ENCODE measurements around the gene UBE2G1.

UBE2G1 gene

DNA sequence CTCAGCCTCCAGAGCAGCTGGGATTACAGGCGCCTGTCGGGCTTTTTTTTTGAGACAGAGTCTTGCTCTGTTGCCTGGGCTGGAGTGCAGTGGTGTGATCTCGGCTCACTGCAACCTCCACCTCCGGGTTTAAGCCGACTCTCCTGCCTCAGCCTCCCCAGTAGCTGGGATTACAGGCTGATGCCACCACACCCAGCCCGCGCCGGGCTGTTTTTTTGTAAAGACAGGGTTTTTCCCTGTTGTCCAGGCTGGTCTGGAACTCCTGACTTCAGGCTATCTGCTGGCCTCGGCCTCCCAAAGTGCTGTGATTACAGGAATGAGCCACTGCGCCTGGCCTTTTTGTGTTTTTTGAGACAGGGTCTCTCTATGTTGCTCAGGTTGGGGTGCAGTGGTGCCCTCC, 39.9 kb upstream of the UBE2G1 start:
- DNase-seq (ENCODE audit: extremely low read depth, low read depth): no peak
- H3K4me3 ChIP-seq (replicated peaks; ENCODE audit: low read depth, low read length): no peak overlapping the region
- TF ChIP-seq, protein P1, sequence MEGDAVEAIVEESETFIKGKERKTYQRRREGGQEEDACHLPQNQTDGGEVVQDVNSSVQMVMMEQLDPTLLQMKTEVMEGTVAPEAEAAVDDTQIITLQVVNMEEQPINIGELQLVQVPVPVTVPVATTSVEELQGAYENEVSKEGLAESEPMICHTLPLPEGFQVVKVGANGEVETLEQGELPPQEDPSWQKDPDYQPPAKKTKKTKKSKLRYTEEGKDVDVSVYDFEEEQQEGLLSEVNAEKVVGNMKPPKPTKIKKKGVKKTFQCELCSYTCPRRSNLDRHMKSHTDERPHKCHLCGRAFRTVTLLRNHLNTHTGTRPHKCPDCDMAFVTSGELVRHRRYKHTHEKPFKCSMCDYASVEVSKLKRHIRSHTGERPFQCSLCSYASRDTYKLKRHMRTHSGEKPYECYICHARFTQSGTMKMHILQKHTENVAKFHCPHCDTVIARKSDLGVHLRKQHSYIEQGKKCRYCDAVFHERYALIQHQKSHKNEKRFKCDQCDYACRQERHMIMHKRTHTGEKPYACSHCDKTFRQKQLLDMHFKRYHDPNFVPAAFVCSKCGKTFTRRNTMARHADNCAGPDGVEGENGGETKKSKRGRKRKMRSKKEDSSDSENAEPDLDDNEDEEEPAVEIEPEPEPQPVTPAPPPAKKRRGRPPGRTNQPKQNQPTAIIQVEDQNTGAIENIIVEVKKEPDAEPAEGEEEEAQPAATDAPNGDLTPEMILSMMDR (IDR thresholded peaks at IDR 0.05; ENCODE audit: low read depth, low read length, missing control alignments): no peak

DNA sequence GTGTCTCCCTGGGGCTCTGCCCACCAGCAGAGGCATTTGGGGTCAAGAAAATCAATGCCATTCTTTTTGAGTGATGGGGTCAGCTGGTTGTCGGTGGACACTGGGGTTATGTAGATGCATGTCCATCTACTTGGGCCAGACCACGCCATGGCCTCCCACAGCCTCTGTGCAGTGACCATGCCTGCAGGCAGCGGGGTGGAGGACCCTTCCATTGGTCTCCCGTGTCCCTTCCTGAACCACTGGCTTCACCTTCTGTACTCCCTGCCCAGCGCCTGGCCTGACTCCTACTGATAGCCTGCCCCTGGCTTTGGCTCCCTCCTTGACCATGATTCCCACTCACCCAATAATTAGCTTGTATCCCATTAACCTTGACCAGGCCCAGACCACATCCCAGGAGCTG, 39.2 kb upstream of the UBE2G1 start:
- no peak for DNase-seq (ENCODE audit: extremely low read depth, low read depth)
- no peak overlapping the region for H3K4me3 ChIP-seq (replicated peaks; ENCODE audit: low read depth, low read length)
- TF ChIP-seq, protein P1 (IDR thresholded peaks at IDR 0.05; ENCODE audit: low read depth, low read length, missing control alignments): no peak

DNA sequence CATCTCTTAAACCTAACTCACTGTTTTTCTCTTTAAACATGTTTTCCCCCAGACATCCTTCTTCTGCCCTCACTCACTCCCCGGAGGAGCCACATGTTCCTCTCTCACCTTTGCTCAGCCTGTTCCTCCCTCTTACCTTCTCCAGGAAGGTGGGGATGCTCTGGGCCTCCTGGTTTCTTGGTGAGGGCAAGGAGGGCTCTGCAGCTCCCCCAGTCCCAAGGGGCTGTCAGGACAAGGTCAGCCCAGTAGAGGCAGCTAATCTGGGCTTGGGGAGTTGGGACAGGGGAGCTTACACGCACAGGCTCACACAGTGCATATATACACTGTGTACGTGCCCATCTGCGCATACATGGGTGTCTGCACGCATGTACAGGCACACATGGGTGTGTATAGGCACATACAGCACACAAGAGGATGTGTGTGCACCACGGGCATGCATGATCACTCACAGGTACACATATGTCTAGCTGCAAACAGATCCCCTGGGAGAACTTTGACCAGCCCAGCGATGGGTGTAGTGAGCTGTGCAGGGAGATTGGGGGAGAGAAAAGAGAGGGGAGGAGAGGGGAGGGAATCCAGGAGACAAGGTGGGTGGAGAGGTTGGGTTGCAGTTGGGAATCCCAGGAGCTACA, 38.7 kb upstream of the UBE2G1 start:
- H3K4me3 ChIP-seq (replicated peaks; ENCODE audit: low read depth, low read length): no peak overlapping the region
- TF ChIP-seq, protein P1 (IDR thresholded peaks at IDR 0.05; ENCODE audit: low read depth, low read length, missing control alignments): no peak
- DNase-seq (ENCODE audit: extremely low read depth, low read depth): no peak

DNA sequence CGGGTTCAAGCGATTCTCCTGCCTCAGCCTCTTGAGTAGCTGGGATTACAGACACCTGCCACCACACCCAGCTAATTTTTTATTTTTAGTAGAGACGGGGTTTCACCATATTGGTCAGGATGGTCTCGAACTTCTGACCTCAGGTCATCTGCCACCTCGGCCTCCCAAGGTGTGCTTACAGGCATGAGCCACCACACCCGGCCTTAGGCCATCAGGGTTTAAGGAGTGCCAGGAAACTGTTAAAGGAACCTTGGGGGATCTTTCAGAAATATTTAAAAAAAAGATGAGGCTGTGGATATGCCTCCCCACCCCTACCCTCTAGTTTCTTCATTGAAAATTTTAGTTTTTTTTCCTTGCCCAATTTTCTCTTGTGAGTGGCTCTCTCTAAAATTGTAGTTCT, 31.4 kb upstream of the UBE2G1 start:
- no peak overlapping the region for H3K4me3 ChIP-seq (replicated peaks; ENCODE audit: low read depth, low read length)
- TF ChIP-seq, protein P1 (IDR thresholded peaks at IDR 0.05; ENCODE audit: low read depth, low read length, missing control alignments): no peak

DNA sequence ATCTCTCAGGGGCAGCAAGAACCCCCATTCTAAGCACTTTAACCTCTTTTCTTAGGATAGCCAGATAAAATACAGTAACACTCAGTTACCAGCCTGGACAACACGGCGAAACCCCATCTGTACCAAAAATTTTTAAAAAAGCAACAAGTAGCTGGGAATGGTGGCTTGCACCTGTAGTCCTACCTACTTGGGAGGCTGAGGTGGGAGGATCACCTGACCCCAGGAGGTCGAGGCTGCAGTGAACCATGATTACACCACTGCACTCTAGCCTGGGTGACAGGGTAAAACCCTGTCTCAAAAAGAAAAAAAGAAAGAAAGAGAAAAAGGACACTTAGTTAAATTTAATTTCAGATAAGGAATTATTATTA, 28.6 kb upstream of the UBE2G1 start:
- DNase-seq (ENCODE audit: extremely low read depth, low read depth): no peak
- no peak overlapping the region for H3K4me3 ChIP-seq (replicated peaks; ENCODE audit: low read depth, low read length)
- TF ChIP-seq, protein P1 (IDR thresholded peaks at IDR 0.05; ENCODE audit: low read depth, low read length, missing control alignments): no peak

More for the DNA sequence above, 31.4 kb upstream of the UBE2G1 start:
- DNase-seq (ENCODE audit: extremely low read depth, low read depth): no peak

DNA sequence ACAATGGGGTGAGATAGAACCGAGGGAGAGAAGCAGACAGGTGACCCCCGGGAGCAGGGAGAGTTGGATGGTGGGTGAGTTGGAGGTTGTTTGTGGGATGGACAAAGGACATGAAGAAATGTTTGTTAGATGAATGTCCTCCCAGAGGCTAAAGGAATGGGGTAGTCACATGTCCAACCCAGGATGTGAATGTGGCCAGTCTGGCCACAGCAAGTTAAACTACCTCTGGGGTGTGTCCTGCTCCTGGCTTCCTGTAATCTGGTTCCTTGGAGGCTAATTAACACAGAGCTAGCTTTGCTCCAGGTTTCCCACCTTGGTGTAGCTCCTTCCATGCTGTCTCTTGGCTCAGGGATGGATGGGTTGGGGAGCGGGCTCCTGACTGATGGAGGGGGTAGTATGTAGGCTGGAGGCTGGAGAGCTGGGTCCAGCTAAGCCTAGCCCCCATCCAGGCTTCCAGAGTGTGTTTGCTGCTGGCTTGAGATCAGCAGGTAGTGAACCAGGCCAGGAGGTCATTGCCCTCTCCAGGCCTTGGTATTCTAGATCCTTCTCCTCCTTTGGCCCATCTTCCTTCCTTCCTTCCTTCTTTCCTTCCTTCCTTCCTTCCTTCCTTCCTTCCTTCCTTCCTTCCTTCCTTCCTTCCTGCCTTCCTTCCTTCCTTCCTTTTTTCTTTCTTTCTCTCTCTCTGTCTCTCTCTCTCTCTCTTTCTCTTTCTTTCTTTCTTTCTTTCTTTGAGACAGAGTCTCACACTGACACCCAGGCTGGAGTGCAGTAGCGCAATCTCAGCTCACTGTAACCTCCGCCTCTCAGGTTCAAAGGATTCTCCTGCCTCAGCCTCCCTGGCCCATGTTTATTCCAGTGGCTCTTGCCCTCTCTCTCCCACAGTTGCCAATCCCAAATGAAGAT, 28.0 kb upstream of the UBE2G1 start:
- DNase-seq (ENCODE audit: extremely low read depth, low read depth): no peak

More for the DNA sequence above, 28.0 kb upstream of the UBE2G1 start:
- TF ChIP-seq, protein P1 (IDR thresholded peaks at IDR 0.05; ENCODE audit: low read depth, low read length, missing control alignments): no peak
- no peak overlapping the region for H3K4me3 ChIP-seq (replicated peaks; ENCODE audit: low read depth, low read length)

Measured in HFF-Myc (cell line).